ENCODE data around the gene MIPOL1.

GRCh38 chr14:37420622-37421021 lies 222.9 kb downstream of the MIPOL1 start:
- TF ChIP-seq, protein P1, sequence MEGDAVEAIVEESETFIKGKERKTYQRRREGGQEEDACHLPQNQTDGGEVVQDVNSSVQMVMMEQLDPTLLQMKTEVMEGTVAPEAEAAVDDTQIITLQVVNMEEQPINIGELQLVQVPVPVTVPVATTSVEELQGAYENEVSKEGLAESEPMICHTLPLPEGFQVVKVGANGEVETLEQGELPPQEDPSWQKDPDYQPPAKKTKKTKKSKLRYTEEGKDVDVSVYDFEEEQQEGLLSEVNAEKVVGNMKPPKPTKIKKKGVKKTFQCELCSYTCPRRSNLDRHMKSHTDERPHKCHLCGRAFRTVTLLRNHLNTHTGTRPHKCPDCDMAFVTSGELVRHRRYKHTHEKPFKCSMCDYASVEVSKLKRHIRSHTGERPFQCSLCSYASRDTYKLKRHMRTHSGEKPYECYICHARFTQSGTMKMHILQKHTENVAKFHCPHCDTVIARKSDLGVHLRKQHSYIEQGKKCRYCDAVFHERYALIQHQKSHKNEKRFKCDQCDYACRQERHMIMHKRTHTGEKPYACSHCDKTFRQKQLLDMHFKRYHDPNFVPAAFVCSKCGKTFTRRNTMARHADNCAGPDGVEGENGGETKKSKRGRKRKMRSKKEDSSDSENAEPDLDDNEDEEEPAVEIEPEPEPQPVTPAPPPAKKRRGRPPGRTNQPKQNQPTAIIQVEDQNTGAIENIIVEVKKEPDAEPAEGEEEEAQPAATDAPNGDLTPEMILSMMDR (IDR thresholded peaks at IDR 0.05): no peak
- TF ChIP-seq POLR2A (IDR thresholded peaks at IDR 0.05): no peak
